Measurements from ENCODE around the gene ADAMTS12. TPM values are rescaled to one million over a fixed set of nuclear protein-coding genes. Genes with fewer than 3 reads are reported as not detected.
"Not testable (repeated sequence)": the region's sequence is repeated elsewhere in the genome, so short reads cannot be mapped to it uniquely, and the experiment has no call there.

The ADAMTS12 gene
- total and polyA plus RNA-seq, 2 of the 8 experiments (the other 6 are each of a cell fraction or from before 2014, with no cell fraction given) = 6.4 to 12.8 TPM

DNA sequence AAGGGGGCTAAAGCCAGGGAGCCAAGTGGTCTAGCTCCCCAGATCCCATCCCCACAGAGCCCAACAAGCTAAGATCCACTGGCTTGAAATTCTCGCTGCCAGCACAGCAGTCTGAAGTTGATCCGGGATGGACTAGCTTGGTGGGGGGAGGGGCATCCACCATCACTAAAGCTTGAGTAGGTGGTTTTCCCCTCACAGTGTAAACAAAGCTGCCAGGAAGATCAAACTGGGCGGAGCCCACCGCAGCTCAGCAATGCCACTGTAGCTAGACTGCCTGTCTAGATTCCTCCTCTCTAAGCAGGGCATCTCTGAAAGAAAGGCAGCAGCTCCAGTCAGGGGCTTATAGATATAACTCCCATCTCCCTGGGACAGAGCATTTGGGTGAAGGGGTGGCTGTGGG is 32.6 kb downstream of the ADAMTS12 start:
- WGBS, 2 experiments (ENCODE audit: extremely low coverage in 1 of 2, insufficient coverage in 1 of 2, insufficient read length in 1 of 2, insufficient replicate concordance in 2 of 2, low coverage in 1 of 2, low lambda C conversion rate in 2 of 2, missing lambda C conversion rate in 1 of 2) = 70% methylated on average over 4 of the region's 4 CpGs; no CpG with 5 or more reads in 1 of the 2 experiments
- not testable (repeated sequence) for H3K4me3 ChIP-seq (ENCODE audit: extremely low read depth in 1 of 4, insufficient read depth in 2 of 4, low read depth in 3 of 4, low read length in 4 of 4); H2BK20ac ChIP-seq (ENCODE audit: low read length); H2BK15ac ChIP-seq (ENCODE audit: low read length); H3K27ac ChIP-seq (ENCODE audit: low read depth, low read length); H2AK5ac ChIP-seq (ENCODE audit: low read depth, low read length); H3K23me2 ChIP-seq (ENCODE audit: low read depth, low read length); H3K18ac ChIP-seq (ENCODE audit: extremely low read depth, low read length); H2BK120ac ChIP-seq (replicated peaks; ENCODE audit: low read depth, low read length); H2AFZ ChIP-seq (ENCODE audit: low read length); H4K5ac ChIP-seq (ENCODE audit: insufficient read length, low read depth, low read length); H2BK12ac ChIP-seq (ENCODE audit: low read depth, low read length); H3K56ac ChIP-seq (replicated peaks; ENCODE audit: insufficient read length, low read depth, low read length); H3K14ac ChIP-seq (ENCODE audit: insufficient read length); H3K9ac ChIP-seq (replicated peaks in 1 of 4; ENCODE audit: extremely low read depth in 1 of 4, low read depth in 3 of 4, low read length in 3 of 4); H3K9me3 ChIP-seq (ENCODE audit: insufficient read depth in 2 of 2, low read depth in 1 of 2, low read length in 1 of 2); H4K91ac ChIP-seq (replicated peaks; ENCODE audit: insufficient read length, low read length); H3K23ac ChIP-seq (ENCODE audit: insufficient read length); H3K4ac ChIP-seq (replicated peaks; ENCODE audit: insufficient read length, low read depth, low read length); H3K36me3 ChIP-seq (ENCODE audit: control insufficient read depth in 2 of 4, insufficient read depth in 4 of 4, low read length in 3 of 4); H3K79me1 ChIP-seq (ENCODE audit: low read depth, low read length); H4K20me1 ChIP-seq (replicated peaks in 1 of 2; ENCODE audit: control insufficient read depth in 1 of 2, insufficient read depth in 2 of 2, low read length in 2 of 2); H3K27me3 ChIP-seq (replicated peaks in 1 of 4; ENCODE audit: control insufficient read depth in 3 of 4, extremely low read depth in 1 of 4, insufficient read depth in 3 of 4, low read length in 3 of 4); H3K79me2 ChIP-seq (ENCODE audit: control insufficient read depth in 1 of 2, insufficient read depth in 2 of 2, low read length in 2 of 2); FAIRE-seq; DNase-seq (ENCODE audit: low read depth in 1 of 2, low spot score in 2 of 2); H4K8ac ChIP-seq (ENCODE audit: extremely low read depth, insufficient read depth, low read length)
- H2BK5ac ChIP-seq (ENCODE audit: low read depth, low read length) = 0 out of 2 replicates have a peak overlapping the region, but pooled peaks have one; percentile 60
- ChIA-PET CTCF (ENCODE audit: partially characterized antibody) (interaction anchor here (1.1 to 1.7 kb wide), 3 partner anchors 9 to 270 kb away, joined by 4 to 6 read pairs (median 6); no protein-coding TSS in a partner anchor), POLR2A (ENCODE audit: partially characterized antibody) (interaction anchor here (1.0 kb wide), 1 partner anchor 417 kb away, joined by 3 read pairs; no protein-coding TSS in a partner anchor)
- H3K4me2 ChIP-seq (ENCODE audit: insufficient read depth in 1 of 2, low read depth in 2 of 2, low read length in 2 of 2) = peak overlapping the region; percentile 34 to 55; a peak in 3 of 4 replicates
- peaks cover 6 to 18% (median 9%) of the 10 kb centered on the region in 4 experiments for H3K4me1 ChIP-seq (replicated peaks in 1 of 4; ENCODE audit: control insufficient read depth in 3 of 4, insufficient read depth in 4 of 4, low read length in 3 of 4)
- TF ChIP-seq EP300 (IDR thresholded peaks at IDR 0.05; ENCODE audit: borderline replicate concordance in 1 of 2, low read depth in 2 of 2, low read length in 2 of 2) (0 out of 3 replicates have a peak, but pooled peaks of 1 of the 2 experiments have one; percentile 26), RBBP5 (IDR thresholded peaks at IDR 0.05; ENCODE audit: borderline replicate concordance, low read depth, low read length) (0 out of 2 replicates have a peak, but pooled peaks have one; percentile 50)

Measured in H1 (cell line).